ENCODE measurements around the gene TXN2.

The TXN2 gene

DNA sequence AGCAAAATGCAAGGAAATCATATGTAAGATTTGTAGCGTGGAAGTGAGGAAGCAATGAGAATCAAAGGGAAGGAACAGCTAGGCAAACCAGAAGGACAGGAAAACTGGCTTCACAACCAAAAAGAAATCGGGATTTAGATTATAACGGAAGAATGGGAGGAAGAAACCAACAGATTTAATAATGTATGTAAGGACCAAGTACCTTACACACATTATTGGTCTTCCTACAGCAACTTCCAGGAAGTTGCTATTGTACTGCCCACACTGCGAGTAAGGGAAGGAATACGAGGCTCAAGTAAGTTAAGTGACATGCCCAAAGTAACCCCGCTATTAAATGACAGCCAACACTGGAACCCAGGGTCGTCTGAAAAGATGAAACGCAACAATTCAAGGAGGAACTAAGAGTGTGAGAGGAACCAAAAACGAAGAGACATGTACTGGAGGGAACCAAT, 473 bp downstream of the TXN2 start:
- no peak for DNase-seq

- DNase-seq = no peak
These were observed 2.5 kb downstream of the TXN2 start for GRCh38 chr22:36478966-36479365.

DNA sequence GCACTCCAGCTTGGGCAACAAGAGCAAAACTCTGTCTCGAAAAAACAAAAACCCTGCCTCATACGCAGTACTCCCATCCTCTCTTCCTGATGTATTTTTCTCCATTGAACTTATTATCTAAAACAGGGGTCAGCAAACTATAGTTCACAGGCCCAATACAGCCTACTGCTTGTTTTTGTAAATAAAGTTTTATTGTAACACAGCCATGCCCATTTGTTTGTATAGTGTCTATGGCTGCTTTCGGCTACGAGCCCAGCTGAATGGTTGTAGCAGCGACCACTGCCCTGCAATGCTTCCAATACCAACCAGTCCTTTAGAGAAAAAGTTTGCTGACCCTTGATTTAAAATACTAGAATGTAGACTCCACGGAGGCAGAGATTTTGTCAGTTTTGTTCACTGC, 6.1 kb downstream of the TXN2 start:
- DNase-seq = no peak

DNA sequence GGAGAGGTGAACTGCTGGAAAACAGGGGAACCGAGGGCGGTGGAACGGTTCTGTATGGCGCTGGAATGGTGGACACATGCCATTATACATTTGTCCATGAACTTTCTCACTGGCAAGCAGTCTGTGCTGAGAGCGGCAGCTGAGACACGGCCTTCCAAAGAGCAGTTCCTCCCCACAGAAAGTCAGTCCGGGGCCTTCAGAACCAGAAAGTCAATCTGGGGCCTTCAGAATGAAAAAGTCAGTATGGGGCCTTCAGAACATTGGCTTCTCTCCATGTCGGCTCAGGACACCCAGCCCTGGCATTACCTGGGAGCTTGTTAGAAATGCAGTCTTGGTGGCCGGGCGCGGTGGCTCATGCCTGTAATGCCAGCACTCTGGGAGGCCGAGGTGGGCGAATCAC, 8.8 kb downstream of the TXN2 start:
- DNase-seq = no peak

- no peak for DNase-seq
These were observed 10.1 kb downstream of the TXN2 start for GRCh38 chr22:36471341-36471821.

- DNase-seq = no peak
These were observed 10.5 kb downstream of the TXN2 start for GRCh38 chr22:36470994-36471331.

GRCh38 chr22:36470162-36470993, 11.1 kb downstream of the TXN2 start:
- DNase-seq = peak; percentile 29

DNA sequence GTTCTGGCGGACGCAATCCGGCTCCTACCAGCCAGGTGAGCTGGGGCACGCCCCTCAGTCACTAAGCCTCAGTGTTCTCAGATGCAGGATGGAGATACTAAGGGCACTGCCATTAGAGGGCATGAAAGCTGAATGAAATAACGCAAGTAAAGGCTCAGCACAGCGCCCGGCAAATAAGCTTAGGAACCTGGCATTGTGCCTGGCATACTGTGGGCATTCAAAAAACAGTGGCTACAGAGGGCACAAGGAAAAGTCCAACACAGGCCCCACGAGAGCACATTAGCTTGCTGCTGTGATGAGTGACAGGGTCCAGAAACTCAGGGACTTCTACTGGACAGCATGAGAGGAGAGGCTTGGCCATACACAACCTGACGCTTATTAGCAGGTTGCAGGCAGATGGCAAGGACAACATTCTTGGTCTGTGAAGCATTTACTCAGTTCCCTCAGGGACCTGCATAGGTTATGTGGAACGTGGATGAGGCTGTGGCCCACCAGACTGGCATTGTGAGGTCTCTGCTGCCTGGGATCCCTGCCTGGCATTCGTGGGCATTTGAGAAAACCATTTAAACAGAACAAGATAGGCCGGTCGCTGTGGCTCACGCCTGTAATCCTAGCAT, 12.2 kb downstream of the TXN2 start:
- no peak for DNase-seq

GRCh38 chr22:36467946-36468345, 13.5 kb downstream of the TXN2 start:
- DNase-seq = no peak

- DNase-seq = no peak
These were observed 14.2 kb downstream of the TXN2 start for GRCh38 chr22:36467042-36467810.

GRCh38 chr22:36466258-36466657, 15.2 kb downstream of the TXN2 start:
- no peak for DNase-seq

DNA sequence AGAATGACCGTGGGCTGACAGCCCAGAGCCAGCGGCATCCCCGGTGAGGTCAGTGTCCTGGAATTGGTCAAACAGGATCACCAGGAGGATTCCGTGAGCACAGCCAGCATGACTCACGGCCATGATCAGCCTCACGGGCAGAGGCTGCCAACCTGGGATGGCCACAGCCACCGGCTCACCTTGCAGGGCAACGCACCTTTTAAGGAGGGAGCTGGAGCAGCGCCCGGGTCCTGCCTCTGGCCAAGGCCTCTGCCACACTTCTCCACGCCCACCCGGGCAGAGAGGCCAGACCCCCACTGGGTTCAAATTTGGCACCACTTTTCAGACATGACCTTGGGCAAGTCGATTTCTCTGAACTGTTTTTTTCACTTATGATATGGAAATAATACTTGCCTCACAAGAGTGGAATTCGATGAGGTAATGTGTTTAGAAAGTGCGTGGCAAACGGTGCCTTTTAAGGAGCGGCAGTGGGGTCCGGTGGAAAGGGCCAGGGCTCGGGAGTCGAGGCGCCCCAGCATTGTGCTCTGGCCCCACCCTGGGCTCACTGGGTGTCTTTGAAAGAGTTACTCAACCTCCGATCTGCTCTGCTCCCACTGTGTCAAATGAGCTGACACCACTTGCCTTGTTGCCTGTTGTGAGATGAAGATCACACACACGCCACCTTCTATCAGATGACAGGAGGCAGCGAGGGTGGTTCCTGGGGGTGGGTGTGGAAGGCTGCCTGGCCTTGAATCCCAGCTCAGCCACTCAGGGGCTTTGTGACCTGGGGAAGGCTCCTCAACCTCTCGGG, 16.0 kb downstream of the TXN2 start:
- DNase-seq = no peak

DNA sequence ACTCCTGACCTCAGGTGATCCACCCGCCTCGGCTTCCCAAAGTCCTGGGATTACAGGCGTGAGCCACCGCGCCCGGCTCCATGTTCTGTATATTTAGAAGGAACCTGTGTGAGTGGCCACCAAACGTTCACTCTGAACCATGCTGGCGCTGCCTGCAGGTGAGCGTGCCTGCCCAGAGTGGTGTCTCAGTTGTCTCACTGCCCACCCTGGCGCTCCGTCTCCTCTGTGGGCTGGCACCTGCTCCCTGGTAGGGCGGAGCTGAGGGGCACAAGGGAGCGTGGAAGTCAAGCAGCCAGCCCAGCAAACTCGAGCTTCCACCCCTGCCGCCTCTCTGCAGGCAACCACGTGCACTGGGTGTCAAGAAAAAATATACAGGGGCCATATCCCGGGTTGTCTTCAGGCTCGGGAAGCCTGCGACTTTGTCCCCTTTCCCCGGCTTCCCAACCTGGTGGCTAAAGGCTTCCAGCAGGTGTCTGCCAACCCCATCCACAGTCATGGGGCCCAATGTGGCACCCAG, 16.7 kb downstream of the TXN2 start:
- no peak for DNase-seq

DNA sequence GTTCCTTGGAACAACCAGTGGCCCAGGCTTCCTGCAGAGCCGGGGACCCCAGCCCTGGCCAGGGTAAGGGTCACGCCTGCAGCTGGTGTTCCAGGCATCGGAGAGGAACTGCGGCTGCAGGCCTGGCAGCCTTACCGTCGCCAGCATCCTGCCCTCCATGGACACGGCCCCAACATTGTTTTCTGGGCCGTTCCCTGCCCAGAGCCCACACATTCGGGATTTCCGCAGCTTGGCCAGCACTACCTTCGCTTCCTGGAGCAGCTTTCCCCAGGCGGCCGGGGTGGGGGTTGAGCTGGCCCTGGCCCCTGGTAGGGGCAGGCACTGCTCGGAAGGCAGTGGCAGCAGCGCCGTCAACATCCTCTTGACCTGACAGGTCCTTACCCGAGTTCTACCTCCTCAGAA, 17.7 kb downstream of the TXN2 start:
- DNase-seq = no peak

DNA sequence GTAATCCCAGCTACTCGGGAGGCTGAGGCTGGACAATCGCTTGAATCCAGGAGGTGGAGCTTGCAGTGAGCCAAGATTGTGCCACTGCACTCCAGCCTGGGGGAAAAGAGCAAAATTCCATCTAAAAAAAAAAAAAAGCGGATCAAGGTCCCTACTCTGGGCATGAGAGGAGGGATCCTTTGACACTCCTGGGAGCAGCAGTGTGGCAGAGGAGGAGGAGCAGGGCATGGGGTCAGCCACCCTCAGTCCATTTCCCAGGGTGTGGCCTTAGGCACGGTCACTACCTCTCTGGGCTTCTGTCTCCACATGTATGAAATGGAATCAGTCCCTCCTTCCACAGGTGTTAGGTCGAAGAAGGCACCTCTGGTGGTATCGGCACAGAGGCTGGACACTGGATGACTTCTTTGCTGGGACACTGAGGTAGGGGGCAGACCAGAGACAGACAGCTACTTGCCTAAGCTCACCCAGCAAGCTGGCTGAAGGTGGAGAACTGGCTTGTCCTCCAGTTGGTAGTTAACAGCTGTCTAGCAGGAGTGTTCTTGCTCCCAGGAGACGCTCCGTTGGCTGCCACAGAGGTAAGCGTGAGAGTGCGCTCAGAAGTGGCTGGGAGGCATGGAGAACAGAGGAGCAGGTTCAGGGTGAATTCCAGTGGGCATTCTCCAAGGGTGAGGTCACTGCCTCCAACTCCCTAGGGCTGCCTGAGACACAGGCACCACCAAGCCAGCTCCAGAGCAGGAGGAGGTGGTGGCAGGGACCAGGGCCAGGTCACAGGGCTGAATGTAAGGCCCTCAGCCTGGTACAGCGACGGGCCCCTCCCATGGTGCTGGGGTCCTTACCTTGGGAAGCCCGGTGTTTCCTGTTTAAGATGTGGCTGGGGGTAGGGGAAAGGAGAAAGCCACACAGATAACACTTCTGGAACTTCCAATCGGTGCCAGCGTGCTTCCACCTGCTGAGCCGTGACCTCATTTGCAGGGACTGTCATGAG, 19.5 kb downstream of the TXN2 start:
- no peak for DNase-seq

GRCh38 chr22:36460202-36460601, 21.2 kb downstream of the TXN2 start:
- no peak for DNase-seq

- DNase-seq = no peak
These were observed 23.6 kb downstream of the TXN2 start for GRCh38 chr22:36457688-36458450.

DNA sequence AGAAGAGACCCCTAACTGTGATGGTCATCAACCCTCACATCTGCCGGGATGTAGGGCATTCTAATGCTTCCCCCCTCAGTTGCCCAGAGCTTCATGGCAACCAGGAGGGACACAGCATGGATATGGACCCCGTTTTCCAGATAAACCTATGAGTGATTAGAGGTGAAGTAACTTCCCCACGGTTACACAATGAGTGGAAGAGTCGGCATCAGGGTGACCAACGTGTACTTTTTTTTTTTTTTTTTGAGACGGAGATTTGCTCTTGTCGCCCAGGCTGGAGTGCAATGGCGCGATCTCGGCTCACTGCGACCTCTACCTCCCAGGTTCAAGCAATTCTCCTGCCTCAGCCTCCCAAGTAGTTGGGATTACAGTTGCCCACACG, 25.0 kb downstream of the TXN2 start:
- no peak for DNase-seq

- no peak for DNase-seq
These were observed 25.6 kb downstream of the TXN2 start for GRCh38 chr22:36455571-36456463.

Measured in NCI-H748 treated with DMSO at 0.1 percent for 48 hours (cell line).